HUDEP-2 (cell line): ENCODE results near the gene NSMCE1.
"Not testable (repeated sequence)": the region's sequence is repeated elsewhere in the genome, so short reads cannot be mapped to it uniquely, and the experiment has no call there.

Experiments used
- DNase-seq, 76 experiments: peaks; one replicate each; lab custom pipeline; 2025; ENCODE audit not compliant: unreplicated experiment in 76 of 76; lab: John Stamatoyannopoulos, UW

NSMCE1 gene

DNA sequence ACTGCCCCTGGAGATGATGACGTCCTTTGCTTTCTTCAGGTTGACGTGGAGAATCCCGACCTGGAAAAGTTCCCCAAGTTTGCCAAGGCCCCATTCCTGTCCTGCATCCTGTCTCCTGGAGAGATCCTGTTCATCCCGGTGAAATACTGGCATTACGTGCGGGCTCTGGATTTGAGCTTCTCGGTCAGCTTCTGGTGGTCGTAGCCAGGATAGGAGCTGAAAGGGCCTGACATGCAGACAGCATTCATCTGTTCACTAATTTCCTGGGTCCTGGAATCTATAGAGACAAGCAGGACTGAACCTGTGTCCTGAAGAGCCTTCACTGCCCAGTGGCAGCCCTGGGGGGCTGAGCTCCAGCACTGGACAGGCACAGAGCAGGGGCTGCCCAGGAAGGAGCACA lies 48.0 kb downstream of the NSMCE1 start:
- DNase-seq = no peak

DNA sequence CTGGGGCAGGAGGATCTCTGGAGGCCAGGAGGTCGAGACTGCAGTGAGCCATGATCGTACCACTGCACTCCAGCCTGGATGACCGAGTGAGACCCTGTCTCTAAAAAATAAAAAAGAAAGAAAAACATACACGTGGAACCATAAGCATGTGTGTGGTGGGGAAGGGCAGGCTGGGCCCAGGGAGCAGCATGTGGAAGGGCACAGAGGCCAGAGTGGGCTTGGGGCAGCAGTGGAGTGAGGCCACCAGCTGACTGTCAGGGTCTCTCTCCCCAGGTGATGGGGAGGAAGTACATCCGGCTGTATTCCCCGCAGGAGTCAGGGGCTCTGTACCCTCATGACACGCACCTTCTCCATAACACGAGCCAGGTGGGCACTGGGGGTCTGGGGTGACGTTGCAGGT lies 48.5 kb downstream of the NSMCE1 start:
- DNase-seq = no peak

DNA sequence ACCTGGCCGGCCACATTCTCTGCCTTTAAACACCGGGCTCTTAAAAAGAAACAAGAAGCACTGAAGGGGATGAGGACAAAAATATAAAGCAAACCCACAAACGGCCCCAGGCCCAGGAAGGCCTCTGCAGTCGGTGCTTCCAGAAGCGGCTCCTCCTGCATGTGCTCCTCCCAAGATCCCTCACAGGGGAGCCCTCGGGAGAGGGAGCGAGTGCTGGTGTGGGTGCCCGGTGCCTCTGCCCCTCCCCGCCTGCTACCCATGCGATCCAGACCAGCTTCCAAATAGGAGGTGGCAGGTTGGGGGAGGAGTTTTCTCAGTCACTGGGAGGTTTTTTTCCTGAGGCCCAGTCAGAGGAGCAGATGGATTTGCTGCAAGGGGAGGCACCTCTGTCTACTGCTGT lies 49.4 kb downstream of the NSMCE1 start:
- no peak for DNase-seq

DNA sequence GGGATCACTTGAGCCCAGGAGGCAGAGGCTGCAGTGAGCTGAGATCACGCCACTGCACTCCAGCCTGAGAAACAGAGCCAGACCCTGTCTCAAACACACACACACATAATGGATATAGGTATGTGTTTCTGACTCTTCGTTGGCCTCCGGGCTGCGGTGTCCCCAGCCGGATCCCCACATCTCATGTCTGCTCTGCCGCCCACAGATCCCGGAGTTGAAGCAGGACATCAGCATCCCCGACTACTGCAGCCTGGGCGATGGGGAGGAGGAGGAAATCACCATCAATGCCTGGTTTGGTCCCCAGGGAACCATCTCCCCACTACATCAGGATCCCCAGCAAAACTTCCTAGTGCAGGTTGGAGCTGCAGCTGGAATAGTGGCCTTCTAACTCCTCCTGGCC lies 49.8 kb downstream of the NSMCE1 start:
- DNase-seq = no peak

DNA sequence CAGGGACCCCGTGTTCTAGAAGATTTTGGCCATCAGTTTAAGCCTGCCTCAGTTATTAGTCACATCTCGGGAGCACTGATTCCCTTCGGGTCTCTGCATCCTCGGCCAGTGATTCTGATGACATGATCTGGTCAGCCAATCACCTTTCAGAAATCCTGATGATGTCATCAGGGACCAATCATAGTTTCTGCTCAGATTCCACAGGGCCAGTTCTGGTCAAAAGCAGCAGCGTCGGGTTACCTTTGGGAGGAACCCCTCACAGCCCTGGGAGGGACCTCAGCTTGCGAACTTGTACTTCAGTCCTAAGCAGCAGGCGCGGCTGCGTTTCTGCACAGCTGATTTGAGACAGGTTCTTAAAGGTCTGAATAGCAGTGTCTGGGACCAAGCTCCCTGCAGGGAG lies 51.3 kb downstream of the NSMCE1 start:
- DNase-seq = no peak

DNA sequence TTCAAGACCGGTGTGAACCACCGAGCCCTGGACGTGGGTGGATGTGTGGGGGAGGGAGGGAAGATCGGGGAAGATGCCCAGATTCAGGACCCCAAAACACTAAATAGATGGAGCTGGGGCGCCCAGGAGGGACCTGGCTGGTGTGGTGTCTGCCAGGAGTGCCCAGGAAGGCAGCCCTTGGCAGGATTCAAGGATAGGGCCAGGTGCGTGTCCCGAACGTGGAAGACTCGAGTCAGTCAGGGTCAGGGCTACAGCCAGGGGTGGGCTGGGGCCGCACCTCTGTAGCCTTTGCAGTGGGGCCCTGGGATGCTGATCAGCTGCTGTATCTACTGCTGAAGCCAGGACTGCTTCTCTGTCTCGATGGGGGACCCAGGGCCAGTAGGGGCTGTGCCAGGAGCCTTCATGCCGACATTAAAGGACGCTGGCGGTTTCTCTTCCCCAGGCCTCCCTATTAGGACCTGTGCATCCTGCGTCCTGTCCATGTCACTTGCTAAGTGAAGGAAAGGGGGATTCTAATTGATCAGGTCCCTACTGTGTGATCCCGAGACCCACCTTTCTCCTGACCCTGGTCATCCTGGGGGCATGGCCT lies 52.2 kb downstream of the NSMCE1 start:
- no peak for DNase-seq

DNA sequence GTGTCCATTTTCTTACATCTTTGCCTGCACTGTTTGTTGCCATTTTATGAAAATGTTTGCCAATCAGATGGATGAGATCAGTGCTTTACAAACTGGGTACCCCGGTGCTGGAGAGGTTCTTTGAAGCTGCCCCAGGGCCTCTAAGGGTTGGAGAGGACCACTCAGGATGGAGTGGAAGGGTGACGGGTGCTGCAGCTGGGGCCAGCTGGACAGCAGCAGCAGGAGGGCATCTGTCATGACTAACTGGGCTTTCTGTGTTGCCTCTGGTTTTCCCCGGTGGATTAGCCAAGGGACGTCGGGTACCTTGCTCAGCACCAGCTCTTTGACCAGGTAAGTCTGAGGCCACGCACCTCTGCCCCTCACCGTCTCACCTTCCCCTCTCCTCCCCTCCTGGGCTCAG lies 52.9 kb downstream of the NSMCE1 start:
- DNase-seq = no peak

DNA sequence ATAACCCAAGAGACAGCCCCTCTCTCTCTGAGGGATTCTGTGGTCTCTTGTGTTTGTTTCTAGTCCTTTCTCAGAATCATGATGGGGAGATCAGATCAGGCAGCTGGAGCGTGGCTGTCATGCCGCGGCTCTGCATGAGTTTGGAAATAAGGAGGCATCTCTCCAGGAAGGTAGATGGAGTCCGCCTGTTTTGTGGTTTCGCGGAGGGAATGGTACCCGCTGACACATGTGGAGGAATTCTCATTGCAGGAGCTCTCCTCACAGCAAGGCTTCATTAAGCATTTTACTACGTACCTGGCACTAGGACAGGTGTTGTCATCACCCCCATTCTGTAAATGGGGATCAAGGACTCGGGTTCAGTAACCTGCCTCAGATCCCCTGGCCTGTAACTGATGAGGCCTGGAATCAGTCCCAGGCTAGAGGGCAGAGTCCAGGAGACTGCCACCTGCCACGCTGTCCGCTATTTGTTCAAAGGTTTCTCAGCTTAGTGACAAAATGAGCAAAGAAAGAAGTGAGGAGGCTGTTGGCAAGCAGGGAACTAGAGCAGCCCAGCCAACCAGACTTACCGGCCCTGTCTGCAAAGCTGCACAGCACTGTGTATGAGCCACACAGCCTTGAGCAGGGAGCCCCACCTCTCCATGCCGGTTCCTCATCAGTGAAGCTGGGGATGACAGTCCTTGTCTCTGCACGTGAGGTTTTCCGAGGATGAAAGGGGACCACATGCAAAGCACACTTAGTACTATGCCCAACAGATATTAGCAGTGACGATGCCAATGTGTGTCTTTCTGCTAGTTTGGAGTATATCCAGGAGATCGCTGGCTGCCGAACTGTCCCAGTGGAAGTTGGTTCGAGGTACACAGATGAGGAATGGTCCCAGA lies 54.2 kb downstream of the NSMCE1 start:
- no peak for DNase-seq

DNA sequence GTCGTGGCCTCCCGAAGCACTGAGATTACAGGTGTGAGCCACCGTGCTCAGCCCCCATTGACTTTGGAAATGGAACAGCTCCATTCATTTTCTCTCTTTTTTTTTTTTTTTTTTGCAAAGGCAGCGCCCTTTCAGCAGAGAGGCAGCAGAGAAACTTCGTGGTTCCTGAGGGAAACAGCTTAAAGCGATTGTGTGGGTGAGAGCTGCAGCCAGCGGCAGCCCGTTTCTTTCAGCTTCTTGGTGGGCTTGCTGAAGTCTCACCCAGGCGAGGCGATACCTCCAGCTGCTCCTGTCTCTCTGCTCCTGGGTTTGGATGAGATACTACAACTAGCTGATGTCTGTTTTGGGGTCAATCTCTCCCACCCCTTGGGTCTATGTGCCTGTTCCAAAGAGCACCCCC lies 57.5 kb downstream of the NSMCE1 start:
- DNase-seq = no peak

DNA sequence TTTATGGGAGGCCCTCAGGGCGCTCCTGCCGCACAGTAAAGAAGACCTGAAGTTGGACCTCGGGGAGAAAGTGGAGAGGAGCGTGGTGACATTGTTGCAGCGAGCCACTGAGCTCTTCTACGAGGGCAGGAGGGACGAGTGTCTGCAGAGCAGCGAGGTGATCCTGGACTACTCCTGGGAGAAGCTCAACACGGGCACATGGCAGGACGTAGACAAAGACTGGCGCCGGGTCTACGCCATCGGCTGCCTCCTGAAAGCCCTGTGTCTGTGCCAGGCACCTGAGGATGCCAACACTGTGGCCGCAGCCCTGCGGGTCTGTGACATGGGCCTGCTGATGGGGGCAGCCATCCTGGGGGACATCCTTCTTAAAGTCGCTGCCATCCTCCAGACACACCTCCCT lies 58.4 kb downstream of the NSMCE1 start:
- no peak for DNase-seq

DNA sequence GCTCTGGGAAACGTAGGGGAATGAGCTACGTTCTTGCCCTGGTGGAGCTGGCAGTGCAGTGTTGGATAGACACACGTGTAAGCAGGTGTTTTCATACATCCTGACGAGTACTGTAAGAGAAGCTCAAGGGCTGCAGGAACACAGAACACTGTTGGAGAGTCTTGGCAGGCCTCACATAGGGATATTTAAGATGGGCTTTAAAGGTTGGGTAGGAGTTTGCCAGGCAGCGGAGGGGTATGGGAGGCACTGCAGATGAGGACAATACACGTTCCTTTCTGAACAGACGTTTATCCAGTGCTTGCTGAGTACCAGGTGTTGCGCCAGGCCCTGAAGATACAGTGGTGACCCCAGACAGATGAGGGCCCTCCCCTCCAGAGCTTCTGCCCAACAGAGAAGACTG lies 59.0 kb downstream of the NSMCE1 start:
- no peak for DNase-seq

DNA sequence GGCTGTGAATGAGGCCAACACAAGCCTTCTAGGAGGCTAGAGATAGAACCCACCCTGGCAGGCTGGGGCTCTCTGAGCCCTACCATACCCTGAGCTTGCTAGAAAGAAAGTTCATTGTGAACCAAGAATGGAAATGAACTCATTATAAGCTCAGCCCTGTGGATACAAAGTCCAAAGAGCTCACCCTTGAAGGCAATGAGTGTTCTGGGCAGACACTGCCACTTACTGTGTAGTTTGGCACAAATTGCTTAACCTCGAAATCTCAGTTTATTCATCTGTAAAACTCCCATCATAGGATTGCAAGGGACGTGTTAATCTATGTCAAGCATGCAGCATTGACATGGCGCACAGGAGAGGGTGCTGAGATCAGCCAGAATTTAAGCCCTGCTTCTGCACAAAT lies 59.8 kb downstream of the NSMCE1 start:
- DNase-seq = no peak

DNA sequence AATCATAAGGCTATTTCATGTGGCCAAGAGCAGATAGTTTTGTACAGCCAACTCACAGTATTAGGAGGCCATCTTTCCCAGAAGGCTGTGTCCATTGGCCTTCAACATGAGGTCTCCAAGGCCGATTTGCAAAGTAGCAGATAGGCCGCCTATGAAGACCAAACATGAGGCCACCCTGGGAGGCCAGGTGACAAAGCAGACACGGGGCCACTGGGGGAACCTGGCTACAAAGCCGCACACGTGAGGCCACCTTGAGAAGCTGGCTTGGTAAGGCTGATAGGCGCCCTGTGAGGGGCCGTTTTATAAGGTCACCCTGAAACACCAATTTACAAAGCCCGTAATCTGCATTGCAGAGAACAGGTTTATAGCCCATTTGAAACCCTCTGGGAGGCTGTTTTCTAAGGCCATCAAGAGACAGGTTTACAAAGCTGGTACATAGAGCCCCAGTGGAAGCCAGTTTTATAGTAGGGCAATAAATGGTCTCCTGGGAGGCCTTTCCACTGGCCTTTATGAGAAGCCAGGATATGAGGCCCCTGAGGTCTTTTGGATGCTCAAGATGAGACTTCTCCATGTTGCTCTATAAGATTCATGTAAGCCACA lies 60.4 kb downstream of the NSMCE1 start:
- no peak for DNase-seq

DNA sequence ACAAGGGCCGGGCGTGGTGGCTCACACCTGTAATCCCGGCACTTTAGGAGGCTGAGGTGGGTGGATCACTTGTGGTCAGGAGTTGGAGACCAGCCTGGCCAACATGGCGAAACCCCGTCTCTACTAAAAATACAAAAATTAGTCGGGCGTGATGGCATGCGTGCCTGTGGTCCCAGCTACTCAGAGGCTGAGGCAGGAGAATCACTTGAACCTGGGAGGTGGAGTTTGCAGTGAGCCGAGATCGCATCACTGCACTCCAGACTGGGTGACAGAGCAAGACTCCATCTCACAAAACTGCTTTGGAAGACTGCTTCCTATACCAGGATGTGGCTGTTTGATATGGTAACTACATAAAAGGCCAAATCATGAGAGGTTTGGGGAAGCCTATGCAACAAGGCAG lies 61.5 kb downstream of the NSMCE1 start:
- not testable (repeated sequence) for DNase-seq

DNA sequence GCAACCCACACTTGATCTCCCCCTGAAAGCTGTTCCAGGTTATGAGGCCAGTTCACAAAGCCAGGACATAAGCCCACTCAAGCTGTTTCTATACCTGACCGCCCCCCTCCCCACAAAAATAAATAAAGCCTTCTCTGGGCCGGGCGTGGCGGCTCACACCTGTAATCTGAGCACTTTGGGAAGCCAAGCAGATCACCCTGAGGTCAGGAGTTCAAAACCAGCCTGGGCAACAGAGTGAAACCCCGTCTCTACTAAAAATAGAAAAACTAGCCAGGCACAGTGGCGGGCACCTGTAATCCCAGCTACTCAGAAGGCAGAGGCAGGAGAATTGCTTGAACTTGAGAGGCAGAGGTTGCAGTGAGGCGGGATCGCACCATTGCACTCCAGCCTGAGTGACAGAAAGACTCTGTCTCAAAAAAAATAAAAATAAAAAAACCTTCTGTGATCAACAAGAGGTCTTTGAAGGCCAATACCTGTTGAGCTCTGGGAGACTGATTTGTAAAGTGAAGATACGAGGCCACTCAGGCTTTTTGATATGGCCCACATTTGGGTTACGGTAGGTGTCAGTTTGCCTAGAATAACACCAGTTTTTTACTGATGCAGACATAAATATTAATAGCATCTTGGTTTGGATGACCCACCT lies 63.0 kb downstream of the NSMCE1 start:
- DNase-seq = no peak

DNA sequence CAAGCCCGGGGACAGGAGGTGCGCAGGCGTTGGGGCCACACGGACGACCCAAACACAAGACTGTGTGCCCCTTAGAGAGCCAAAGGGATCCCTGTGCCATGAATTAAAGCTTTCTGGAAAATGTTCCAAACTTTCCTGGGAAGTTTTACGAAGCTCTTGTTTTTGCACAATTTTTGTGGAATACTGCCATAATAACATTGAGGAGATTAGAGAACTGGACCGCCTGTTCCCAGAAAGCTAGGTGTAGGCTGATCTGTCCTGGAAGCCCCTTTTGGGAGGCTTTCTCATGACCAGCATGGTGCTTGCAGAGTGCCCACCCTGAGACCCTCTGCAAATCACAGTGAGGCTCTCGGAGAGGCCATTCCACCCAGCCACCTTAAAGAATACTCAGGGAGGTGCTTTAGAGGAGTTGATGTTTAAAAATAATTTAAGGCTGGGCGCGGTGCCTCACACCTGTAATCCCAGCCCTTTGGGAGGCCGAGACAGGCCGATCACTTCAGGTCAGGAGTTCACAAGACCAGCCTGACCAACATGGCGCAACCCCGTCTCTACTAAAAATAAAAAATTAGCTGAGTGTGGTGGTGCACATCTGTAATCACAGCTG lies 64.2 kb downstream of the NSMCE1 start:
- DNase-seq = peak in 1 of 76 experiments; percentile 25

DNA sequence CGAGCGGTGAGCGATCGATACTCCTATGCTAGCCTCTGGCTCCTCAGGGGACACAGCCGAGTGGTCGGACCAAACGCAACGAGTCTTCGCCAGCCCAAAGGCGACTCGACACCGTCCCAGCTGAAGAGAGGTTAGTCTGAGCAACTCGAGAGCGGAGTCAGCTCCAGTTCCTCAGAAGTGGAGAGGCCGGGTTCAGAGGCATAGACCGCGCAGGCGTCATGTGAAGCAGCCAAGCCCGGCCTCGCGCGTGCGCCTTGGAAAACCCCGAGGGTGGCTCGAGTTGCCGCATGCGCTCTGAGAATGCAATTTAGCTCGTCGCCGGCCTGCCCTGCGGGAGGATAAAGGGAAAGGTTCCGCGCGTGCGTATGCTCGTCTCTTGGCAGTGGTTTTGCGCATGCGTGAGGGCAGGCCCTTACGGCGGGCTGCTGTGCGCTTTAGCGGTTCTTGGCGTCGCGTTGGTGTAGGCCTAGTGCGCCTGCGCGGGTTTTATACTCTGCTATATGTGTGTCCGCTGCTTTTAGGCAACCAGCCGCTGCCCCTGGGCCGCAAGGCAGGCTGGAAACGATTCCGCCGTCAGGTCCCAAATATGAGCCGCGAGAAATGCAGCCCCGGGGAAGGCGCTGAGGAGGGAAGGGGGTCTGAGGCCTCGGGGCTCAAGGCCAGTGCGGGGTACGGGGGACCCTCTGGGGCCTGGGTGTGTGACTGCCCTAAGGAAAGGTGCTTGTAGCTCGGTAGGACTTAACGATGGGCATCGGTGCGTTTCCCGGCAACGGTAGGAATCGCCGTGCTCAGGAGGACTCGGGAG lies 64.9 kb downstream of the NSMCE1 start, which contains the start of gene KDM8:
Gene KDM8, plus strand, starts transcription at position 20 of the 805 bp plus-strand sequence. CDS start 6,598 bp downstream, outside the sequence.
- peak; percentile 79 to 99 (median 98) for DNase-seq

DNA sequence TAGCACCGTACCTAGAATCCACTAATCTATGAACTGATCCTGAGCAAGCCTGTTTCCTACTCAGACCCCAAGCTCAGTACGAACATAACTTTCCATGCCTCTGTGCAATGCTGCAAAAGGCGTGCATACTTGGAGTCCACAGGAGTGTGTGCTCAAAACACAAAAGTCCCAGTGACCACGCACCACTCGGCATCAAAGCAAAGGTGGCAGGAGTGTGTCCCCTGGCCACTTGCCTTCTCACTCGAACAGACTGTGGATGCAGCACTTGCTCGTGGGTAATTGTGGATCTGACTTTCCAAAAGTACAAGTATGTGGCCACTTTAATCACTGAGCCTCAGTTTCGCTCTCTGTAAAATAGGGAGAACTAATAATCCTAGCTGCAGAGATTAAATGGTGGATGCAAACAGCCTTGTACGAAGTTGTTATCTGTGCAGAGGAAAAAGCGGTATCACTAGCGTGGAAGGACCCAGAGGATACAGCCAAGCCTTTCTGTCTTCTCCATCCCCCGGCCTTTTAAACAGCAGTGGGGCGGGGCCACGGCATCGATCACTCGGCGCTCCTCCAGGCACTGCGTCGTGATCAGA lies 65.6 kb downstream of the NSMCE1 start:
- peak in 29 of 76 experiments; percentile 57 to 93 (median 87) for DNase-seq

DNA sequence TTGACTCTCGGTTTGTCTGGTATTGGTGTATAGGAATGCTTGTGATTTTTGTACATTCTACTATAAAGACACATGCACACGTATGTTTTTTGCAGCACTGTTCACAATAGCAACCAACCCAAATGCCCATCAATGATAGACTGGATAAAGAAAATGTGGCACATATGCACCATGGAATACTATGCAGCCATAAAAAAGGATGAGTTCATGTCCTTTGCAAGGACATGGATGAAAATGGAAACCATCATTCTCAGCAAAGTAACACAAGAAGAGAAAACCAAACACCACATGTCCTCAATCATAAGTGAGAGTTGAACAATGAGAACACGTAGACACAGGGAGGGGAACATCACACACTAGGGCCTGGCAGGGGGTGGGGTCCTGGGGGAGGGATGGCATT lies 67.7 kb downstream of the NSMCE1 start:
- DNase-seq = not testable (repeated sequence)

DNA sequence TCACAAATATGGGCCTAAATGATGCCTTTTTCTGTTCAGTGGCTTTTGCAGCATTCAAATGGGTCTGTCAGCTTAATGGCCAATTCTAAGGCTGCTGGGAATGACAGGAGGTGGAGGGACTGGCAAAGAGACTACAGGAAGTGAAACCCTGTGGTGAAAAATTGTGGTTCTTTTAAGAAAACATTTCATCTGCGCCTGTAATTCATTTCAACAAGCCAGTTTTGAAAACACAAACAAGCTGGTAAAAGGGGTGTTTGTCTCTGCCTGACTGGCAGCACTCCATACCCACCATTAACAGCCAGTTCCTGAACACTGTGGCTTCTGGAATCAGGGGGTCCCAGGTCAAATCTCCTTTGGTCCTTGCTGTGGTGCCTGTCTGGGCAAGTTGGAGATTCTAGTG lies 68.8 kb downstream of the NSMCE1 start:
- no peak for DNase-seq
